Measurements from ENCODE around the gene PARM1. TPM values are rescaled to one million over a fixed set of nuclear protein-coding genes. Genes with fewer than 3 reads are reported as not detected.

The PARM1 gene
- total and polyA plus RNA-seq, 2 experiments from 2014 or later: 4.9 to 10.4 TPM

- no peaks in the 10 kb centered on the region for H3K9me3 Mint-ChIP-seq
- TF ChIP-seq JUNB (IDR thresholded peaks at IDR 0.05; ENCODE audit: unreplicated experiment) (no peak), POLR2AphosphoS5 (IDR thresholded peaks at IDR 0.05; ENCODE audit: low read depth) (no peak), CTCF (conservative IDR thresholded peaks at IDR 0.05; ENCODE audit: low read depth in 2 of 2) (no peak), ZNF331 (CRISPR knock-in tag; IDR thresholded peaks at IDR 0.05; ENCODE audit: low read depth) (no peak), EZH2 (IDR thresholded peaks at IDR 0.05; ENCODE audit: low read depth, unreplicated experiment) (no peak)
- TF ChIP-seq, protein P1, sequence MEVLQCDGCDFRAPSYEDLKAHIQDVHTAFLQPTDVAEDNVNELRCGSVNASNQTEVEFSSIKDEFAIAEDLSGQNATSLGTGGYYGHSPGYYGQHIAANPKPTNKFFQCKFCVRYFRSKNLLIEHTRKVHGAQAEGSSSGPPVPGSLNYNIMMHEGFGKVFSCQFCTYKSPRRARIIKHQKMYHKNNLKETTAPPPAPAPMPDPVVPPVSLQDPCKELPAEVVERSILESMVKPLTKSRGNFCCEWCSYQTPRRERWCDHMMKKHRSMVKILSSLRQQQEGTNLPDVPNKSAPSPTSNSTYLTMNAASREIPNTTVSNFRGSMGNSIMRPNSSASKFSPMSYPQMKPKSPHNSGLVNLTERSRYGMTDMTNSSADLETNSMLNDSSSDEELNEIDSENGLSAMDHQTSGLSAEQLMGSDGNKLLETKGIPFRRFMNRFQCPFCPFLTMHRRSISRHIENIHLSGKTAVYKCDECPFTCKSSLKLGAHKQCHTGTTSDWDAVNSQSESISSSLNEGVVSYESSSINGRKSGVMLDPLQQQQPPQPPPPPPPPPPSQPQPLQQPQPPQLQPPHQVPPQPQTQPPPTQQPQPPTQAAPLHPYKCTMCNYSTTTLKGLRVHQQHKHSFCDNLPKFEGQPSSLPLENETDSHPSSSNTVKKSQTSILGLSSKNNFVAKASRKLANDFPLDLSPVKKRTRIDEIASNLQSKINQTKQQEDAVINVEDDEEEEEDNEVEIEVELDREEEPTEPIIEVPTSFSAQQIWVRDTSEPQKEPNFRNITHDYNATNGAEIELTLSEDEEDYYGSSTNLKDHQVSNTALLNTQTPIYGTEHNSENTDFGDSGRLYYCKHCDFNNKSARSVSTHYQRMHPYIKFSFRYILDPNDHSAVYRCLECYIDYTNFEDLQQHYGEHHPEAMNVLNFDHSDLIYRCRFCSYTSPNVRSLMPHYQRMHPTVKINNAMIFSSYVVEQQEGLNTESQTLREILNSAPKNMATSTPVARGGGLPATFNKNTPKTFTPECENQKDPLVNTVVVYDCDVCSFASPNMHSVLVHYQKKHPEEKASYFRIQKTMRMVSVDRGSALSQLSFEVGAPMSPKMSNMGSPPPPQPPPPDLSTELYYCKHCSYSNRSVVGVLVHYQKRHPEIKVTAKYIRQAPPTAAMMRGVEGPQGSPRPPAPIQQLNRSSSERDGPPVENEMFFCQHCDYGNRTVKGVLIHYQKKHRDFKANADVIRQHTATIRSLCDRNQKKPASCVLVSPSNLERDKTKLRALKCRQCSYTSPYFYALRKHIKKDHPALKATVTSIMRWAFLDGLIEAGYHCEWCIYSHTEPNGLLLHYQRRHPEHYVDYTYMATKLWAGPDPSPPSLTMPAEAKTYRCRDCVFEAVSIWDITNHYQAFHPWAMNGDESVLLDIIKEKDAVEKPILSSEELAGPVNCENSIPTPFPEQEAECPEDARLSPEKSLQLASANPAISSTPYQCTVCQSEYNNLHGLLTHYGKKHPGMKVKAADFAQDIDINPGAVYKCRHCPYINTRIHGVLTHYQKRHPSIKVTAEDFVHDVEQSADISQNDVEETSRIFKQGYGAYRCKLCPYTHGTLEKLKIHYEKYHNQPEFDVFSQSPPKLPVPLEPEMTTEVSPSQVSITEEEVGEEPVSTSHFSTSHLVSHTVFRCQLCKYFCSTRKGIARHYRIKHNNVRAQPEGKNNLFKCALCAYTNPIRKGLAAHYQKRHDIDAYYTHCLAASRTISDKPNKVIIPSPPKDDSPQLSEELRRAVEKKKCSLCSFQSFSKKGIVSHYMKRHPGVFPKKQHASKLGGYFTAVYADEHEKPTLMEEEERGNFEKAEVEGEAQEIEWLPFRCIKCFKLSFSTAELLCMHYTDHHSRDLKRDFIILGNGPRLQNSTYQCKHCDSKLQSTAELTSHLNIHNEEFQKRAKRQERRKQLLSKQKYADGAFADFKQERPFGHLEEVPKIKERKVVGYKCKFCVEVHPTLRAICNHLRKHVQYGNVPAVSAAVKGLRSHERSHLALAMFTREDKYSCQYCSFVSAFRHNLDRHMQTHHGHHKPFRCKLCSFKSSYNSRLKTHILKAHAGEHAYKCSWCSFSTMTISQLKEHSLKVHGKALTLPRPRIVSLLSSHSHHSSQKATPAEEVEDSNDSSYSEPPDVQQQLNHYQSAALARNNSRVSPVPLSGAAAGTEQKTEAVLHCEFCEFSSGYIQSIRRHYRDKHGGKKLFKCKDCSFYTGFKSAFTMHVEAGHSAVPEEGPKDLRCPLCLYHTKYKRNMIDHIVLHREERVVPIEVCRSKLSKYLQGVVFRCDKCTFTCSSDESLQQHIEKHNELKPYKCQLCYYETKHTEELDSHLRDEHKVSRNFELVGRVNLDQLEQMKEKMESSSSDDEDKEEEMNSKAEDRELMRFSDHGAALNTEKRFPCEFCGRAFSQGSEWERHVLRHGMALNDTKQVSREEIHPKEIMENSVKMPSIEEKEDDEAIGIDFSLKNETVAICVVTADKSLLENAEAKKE (CRISPR knock-in tag; IDR thresholded peaks at IDR 0.05): no peak
- TF ChIP-seq, protein P2, sequence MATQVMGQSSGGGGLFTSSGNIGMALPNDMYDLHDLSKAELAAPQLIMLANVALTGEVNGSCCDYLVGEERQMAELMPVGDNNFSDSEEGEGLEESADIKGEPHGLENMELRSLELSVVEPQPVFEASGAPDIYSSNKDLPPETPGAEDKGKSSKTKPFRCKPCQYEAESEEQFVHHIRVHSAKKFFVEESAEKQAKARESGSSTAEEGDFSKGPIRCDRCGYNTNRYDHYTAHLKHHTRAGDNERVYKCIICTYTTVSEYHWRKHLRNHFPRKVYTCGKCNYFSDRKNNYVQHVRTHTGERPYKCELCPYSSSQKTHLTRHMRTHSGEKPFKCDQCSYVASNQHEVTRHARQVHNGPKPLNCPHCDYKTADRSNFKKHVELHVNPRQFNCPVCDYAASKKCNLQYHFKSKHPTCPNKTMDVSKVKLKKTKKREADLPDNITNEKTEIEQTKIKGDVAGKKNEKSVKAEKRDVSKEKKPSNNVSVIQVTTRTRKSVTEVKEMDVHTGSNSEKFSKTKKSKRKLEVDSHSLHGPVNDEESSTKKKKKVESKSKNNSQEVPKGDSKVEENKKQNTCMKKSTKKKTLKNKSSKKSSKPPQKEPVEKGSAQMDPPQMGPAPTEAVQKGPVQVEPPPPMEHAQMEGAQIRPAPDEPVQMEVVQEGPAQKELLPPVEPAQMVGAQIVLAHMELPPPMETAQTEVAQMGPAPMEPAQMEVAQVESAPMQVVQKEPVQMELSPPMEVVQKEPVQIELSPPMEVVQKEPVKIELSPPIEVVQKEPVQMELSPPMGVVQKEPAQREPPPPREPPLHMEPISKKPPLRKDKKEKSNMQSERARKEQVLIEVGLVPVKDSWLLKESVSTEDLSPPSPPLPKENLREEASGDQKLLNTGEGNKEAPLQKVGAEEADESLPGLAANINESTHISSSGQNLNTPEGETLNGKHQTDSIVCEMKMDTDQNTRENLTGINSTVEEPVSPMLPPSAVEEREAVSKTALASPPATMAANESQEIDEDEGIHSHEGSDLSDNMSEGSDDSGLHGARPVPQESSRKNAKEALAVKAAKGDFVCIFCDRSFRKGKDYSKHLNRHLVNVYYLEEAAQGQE (IDR thresholded peaks at IDR 0.05; ENCODE audit: unreplicated experiment): no peak
- TF ChIP-seq, protein P3, sequence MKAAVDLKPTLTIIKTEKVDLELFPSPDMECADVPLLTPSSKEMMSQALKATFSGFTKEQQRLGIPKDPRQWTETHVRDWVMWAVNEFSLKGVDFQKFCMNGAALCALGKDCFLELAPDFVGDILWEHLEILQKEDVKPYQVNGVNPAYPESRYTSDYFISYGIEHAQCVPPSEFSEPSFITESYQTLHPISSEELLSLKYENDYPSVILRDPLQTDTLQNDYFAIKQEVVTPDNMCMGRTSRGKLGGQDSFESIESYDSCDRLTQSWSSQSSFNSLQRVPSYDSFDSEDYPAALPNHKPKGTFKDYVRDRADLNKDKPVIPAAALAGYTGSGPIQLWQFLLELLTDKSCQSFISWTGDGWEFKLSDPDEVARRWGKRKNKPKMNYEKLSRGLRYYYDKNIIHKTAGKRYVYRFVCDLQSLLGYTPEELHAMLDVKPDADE (IDR thresholded peaks at IDR 0.05): no peak
- no peaks in the 10 kb centered on the region for H3K36me3 ChIP-seq (ENCODE audit: insufficient read depth)
- H3K79me2 ChIP-seq (replicated peaks; ENCODE audit: insufficient read depth): no peaks in the 10 kb centered on the region
- H3K27ac ChIP-seq (ENCODE audit: low read depth): no peak overlapping the region
- peaks cover 3% of the 10 kb centered on the region for H3K27me3 Mint-ChIP-seq (ENCODE audit: insufficient read depth, low read depth, poor library complexity)
- no peaks in the 10 kb centered on the region for H3K4me1 Mint-ChIP-seq
- 0 out of 2 replicates have a peak, but pooled peaks cover 4% of the 10 kb centered on the region for H3K9me2 ChIP-seq (ENCODE audit: insufficient read depth)
- no peaks in the 10 kb centered on the region for H3F3A ChIP-seq (replicated peaks; ENCODE audit: low read depth)
- H2AFZ ChIP-seq: no peak overlapping the region
- H3K4me3 ChIP-seq: no peak overlapping the region
- no peak overlapping the region for H3K27ac Mint-ChIP-seq
- H4K20me1 ChIP-seq (replicated peaks; ENCODE audit: insufficient read depth): no peaks in the 10 kb centered on the region
- H3K4me3 Mint-ChIP-seq: no peak overlapping the region
- H3K27me3 ChIP-seq (ENCODE audit: insufficient read depth): no peaks in the 10 kb centered on the region
- DNase-seq (ENCODE audit: low spot score) (no peak), ATAC-seq (no peak)
- no peaks in the 10 kb centered on the region for H3K4me1 ChIP-seq (ENCODE audit: insufficient read depth)
- no peak overlapping the region for H3K4me2 ChIP-seq
- no peaks in the 10 kb centered on the region for H3K36me3 Mint-ChIP-seq (ENCODE audit: low read depth)
Observed at GRCh38 chr4:75038376-75038775, 105.5 kb downstream of the PARM1 start.
